H9 (cell line): Measurements from ENCODE around the gene CEP41. TPM values are rescaled to one million over a fixed set of nuclear protein-coding genes. Genes with fewer than 3 reads are reported as not detected.

Experiments used
- DNase-seq: peaks from one replicate; pipeline ENCODE4 v3.0.0-alpha.2; 2017
- H2AFZ ChIP-seq: one replicate; pipeline ENCODE4 v1.6.1; 2013; ENCODE audit warnings: mild to moderate bottlenecking, low read length, control low read depth, moderate library complexity
- H2AK5ac ChIP-seq: 2 replicates; pipeline ENCODE4 v1.6.1; 2013; ENCODE audit warnings: low read length, control low read depth, mixed read lengths; ENCODE audit not compliant: insufficient read length
- H2BK120ac ChIP-seq: one replicate; pipeline ENCODE4 v1.6.1; 2013; ENCODE audit warnings: low read depth, mild to moderate bottlenecking, low read length, control low read depth, inconsistent platforms; ENCODE audit not compliant: poor library complexity, severe bottlenecking
- H2BK12ac ChIP-seq: 2 replicates; pipeline ENCODE4 v1.6.1; 2013; ENCODE audit warnings: low read length, control low read depth, mixed read lengths, low read depth; ENCODE audit not compliant: insufficient read length
- H2BK15ac ChIP-seq: 2 replicates; pipeline ENCODE4 v1.6.1; 2013; ENCODE audit warnings: low read depth, low read length, control low read depth
- H2BK20ac ChIP-seq: one replicate; pipeline ENCODE4 v1.6.1; 2013; ENCODE audit warnings: low read depth, mild to moderate bottlenecking, low read length, control low read depth, inconsistent platforms; ENCODE audit not compliant: poor library complexity, severe bottlenecking
- H2BK5ac ChIP-seq: 2 replicates; pipeline ENCODE4 v1.6.1; 2013; ENCODE audit warnings: low read length, control low read depth, mixed read lengths; ENCODE audit not compliant: insufficient read length
- H3K14ac ChIP-seq: 2 replicates; pipeline ENCODE4 v1.6.1; 2013; ENCODE audit warnings: low read length, control low read depth; ENCODE audit not compliant: insufficient read depth
- H3K18ac ChIP-seq: 2 replicates; pipeline ENCODE4 v1.6.1; 2013; ENCODE audit warnings: low read depth, mild to moderate bottlenecking, mixed read lengths, low read length, control low read depth; ENCODE audit not compliant: insufficient read length
- H3K23ac ChIP-seq: 2 replicates; pipeline ENCODE4 v1.6.1; 2013; ENCODE audit warnings: low read length, control low read depth, mixed read lengths, low read depth; ENCODE audit not compliant: insufficient read length
- H3K23me2 ChIP-seq: 2 replicates; pipeline ENCODE4 v1.6.1; 2013; ENCODE audit warnings: low read depth, mild to moderate bottlenecking, mixed read lengths, low read length, control low read depth; ENCODE audit not compliant: insufficient read length, poor library complexity, severe bottlenecking
- H3K27ac ChIP-seq: 2 replicates; pipeline ENCODE4 v1.5.1; 2013; ENCODE audit warnings: low read length, control low read depth, mixed read lengths, low read depth; ENCODE audit not compliant: insufficient read length
- H3K27me3 ChIP-seq: 2 replicates; pipeline ENCODE4 v1.6.1; 2013; ENCODE audit warnings: low read length, control low read depth, inconsistent platforms; ENCODE audit not compliant: insufficient read depth
- H3K4ac ChIP-seq: 2 replicates; pipeline ENCODE4 v1.6.1; 2013; ENCODE audit warnings: low read depth, mild to moderate bottlenecking, control low read depth, inconsistent platforms, low read length, moderate library complexity
- H3K4me1 ChIP-seq: 2 replicates; pipeline ENCODE4 v1.6.1; 2013; ENCODE audit warnings: low read length, control low read depth, inconsistent platforms; ENCODE audit not compliant: insufficient read depth
- H3K4me2 ChIP-seq: 2 replicates; pipeline ENCODE4 v1.6.1; 2013; ENCODE audit warnings: low read length, control low read depth, mixed read lengths; ENCODE audit not compliant: insufficient read length, insufficient read depth
- H3K56ac ChIP-seq: 2 replicates; pipeline ENCODE4 v1.6.1; 2013; ENCODE audit warnings: low read depth, mild to moderate bottlenecking, mixed read lengths, low read length, control low read depth; ENCODE audit not compliant: insufficient read length
- H3K79me1 ChIP-seq: 2 replicates; pipeline ENCODE4 v1.6.1; 2013; ENCODE audit warnings: low read depth, mild to moderate bottlenecking, moderate library complexity, low read length, control low read depth, inconsistent platforms; ENCODE audit not compliant: insufficient read depth, poor library complexity, severe bottlenecking
- H3K79me2 ChIP-seq: 2 replicates; pipeline ENCODE4 v1.6.1; 2013; ENCODE audit warnings: low read length, control low read depth, inconsistent platforms; ENCODE audit not compliant: insufficient read depth
- H3K9ac ChIP-seq: 2 replicates; pipeline ENCODE4 v1.6.1; 2013; ENCODE audit warnings: low read length, control low read depth, mixed read lengths; ENCODE audit not compliant: insufficient read length; ENCODE audit errors: extremely low read depth
- H3K9me3 ChIP-seq: one replicate; pipeline ENCODE4 v1.6.1; 2013; ENCODE audit warnings: low read depth, low read length, inconsistent platforms; ENCODE audit not compliant: control insufficient read depth
- H3T11ph ChIP-seq: one replicate; pipeline ENCODE4 v1.6.1; 2013; ENCODE audit warnings: mild to moderate bottlenecking, low read length, control low read depth, inconsistent platforms
- H4K20me1 ChIP-seq: one replicate; pipeline ENCODE4 v1.6.1; 2013; ENCODE audit not compliant: control insufficient read depth, insufficient read length, insufficient read depth
- H4K5ac ChIP-seq: 2 replicates; pipeline ENCODE4 v1.6.1; 2013; ENCODE audit warnings: low read depth, mild to moderate bottlenecking, mixed read lengths, low read length, control low read depth; ENCODE audit not compliant: insufficient read length
- H4K8ac ChIP-seq: replicated peaks from 2 replicates; pipeline ENCODE4 v1.6.1; 2013; ENCODE audit warnings: low read length, control low read depth, mixed read lengths, low read depth; ENCODE audit not compliant: insufficient read length
- H4K91ac ChIP-seq: 2 replicates; pipeline ENCODE4 v1.6.1; 2013; ENCODE audit warnings: low read depth, mild to moderate bottlenecking, moderate library complexity, mixed read lengths, low read length, control low read depth; ENCODE audit not compliant: insufficient read length
- H3K27ac Mint-ChIP-seq, 3 experiments: 2 replicates in 2 of 3; 3 replicates in 1 of 3; pipeline ENCODE4 v1.8.0; 2020 to 2021; ENCODE audit warnings: mixed read lengths in 3 of 3, mild to moderate bottlenecking in 1 of 3, moderate library complexity in 1 of 3
- H3K27me3 Mint-ChIP-seq: 2 replicates; pipeline ENCODE4 v1.8.0; 2021; ENCODE audit warnings: low read depth, mild to moderate bottlenecking, moderate library complexity, mixed read lengths
- H3K36me3 Mint-ChIP-seq, 3 experiments: 2 replicates in 2 of 3; 3 replicates in 1 of 3; pipeline ENCODE4 v1.8.0; 2020 to 2021; ENCODE audit warnings: low read depth in 3 of 3, mixed read lengths in 3 of 3; ENCODE audit not compliant: insufficient read depth in 1 of 3
- H3K4me1 Mint-ChIP-seq, 2 experiments: 2 replicates each; pipeline ENCODE4 v1.8.0; 2020; ENCODE audit warnings: mixed read lengths in 2 of 2
- H3K4me3 Mint-ChIP-seq, 2 experiments: 2 replicates in 1 of 2; 3 replicates in 1 of 2; pipeline ENCODE4 v1.8.0; 2020 to 2021; ENCODE audit warnings: mild to moderate bottlenecking in 2 of 2, mixed read lengths in 2 of 2, moderate library complexity in 1 of 2
- H3K9me3 Mint-ChIP-seq, 2 experiments: 2 replicates in 1 of 2; 3 replicates in 1 of 2; pipeline ENCODE4 v1.8.0; 2020; ENCODE audit warnings: mild to moderate bottlenecking in 2 of 2, mixed read lengths in 2 of 2, moderate library complexity in 1 of 2
- WGBS: extraction: QIAGEN DNeasy Blood & Tissue Kit; methylation state at CpG from one replicate; pipeline ENCODE4 v1.1.7; 2013; ENCODE audit warnings: missing lambda C conversion rate, low lambda C conversion rate, mixed read lengths; ENCODE audit not compliant: insufficient read length; ENCODE audit errors: extremely low coverage; 5-methylcytosine and 5-hydroxymethylcytosine counted together
- total RNA-seq: library from RNA; stranded (reverse); gene quantifications from 2 replicates; pipeline ENCODE4 v1.2.1, GENCODE V29; 2021
- TF ChIP-seq, protein P1 (sequence below): fragments of 200-600 bp; sonication (generic); conservative IDR thresholded peaks from 3 replicates; pipeline ENCODE4 v1.8.0; 2021; ENCODE audit warnings: antibody characterized with exemption, mild to moderate bottlenecking

Gene CEP41
- total RNA-seq, 1 experiment from 2014 or later = 9.7 TPM

GRCh38 chr7:130394421-130395195, 46.2 kb downstream of the CEP41 start:
- H3K9ac ChIP-seq = no peak overlapping the region
- no peak overlapping the region for H2AFZ ChIP-seq
- H2BK12ac ChIP-seq = no peak overlapping the region
- no peak overlapping the region for H3K23ac ChIP-seq
- H4K20me1 ChIP-seq = no peaks in the 10 kb centered on the region
- peaks cover 20 to 38% of the 10 kb centered on the region in 2 experiments for H3K4me1 Mint-ChIP-seq
- no peak overlapping the region for H3K18ac ChIP-seq
- no peaks in the 10 kb centered on the region for H3K27me3 Mint-ChIP-seq
- no peak overlapping the region for H3T11ph ChIP-seq
- no peak overlapping the region for H2BK15ac ChIP-seq
- no peak overlapping the region for H3K4ac ChIP-seq
- H2BK20ac ChIP-seq = no peak overlapping the region
- no peaks in the 10 kb centered on the region for H3K9me3 Mint-ChIP-seq
- no peak overlapping the region for H4K91ac ChIP-seq
- H3K56ac ChIP-seq = no peak overlapping the region
- no peak overlapping the region for H3K27ac ChIP-seq
- TF ChIP-seq, protein P1, sequence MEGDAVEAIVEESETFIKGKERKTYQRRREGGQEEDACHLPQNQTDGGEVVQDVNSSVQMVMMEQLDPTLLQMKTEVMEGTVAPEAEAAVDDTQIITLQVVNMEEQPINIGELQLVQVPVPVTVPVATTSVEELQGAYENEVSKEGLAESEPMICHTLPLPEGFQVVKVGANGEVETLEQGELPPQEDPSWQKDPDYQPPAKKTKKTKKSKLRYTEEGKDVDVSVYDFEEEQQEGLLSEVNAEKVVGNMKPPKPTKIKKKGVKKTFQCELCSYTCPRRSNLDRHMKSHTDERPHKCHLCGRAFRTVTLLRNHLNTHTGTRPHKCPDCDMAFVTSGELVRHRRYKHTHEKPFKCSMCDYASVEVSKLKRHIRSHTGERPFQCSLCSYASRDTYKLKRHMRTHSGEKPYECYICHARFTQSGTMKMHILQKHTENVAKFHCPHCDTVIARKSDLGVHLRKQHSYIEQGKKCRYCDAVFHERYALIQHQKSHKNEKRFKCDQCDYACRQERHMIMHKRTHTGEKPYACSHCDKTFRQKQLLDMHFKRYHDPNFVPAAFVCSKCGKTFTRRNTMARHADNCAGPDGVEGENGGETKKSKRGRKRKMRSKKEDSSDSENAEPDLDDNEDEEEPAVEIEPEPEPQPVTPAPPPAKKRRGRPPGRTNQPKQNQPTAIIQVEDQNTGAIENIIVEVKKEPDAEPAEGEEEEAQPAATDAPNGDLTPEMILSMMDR = no peak
- peak overlapping the region in 1 of 3 experiments; percentile 30; a peak in 2 of 7 replicates for H3K27ac Mint-ChIP-seq
- no peak overlapping the region for H4K8ac ChIP-seq
- no peaks in the 10 kb centered on the region for H3K4me1 ChIP-seq
- no peak overlapping the region for H2BK120ac ChIP-seq
- no peak overlapping the region for H3K14ac ChIP-seq
- no peak for DNase-seq
- no peaks in the 10 kb centered on the region for H3K23me2 ChIP-seq
- H3K79me2 ChIP-seq = no peaks in the 10 kb centered on the region
- H3K4me3 Mint-ChIP-seq = no peak overlapping the region
- peaks cover 0 to 8% (median 0%) of the 10 kb centered on the region in 3 experiments; a peak in 2 of 7 replicates for H3K36me3 Mint-ChIP-seq
- no peak overlapping the region for H2BK5ac ChIP-seq
- no peaks in the 10 kb centered on the region for H3K9me3 ChIP-seq
- no peak overlapping the region for H3K4me2 ChIP-seq
- WGBS = no CpG with 5 or more reads among the region's 7 CpGs
- no peak overlapping the region for H4K5ac ChIP-seq
- H3K79me1 ChIP-seq = no peaks in the 10 kb centered on the region
- no peak overlapping the region for H2AK5ac ChIP-seq
- H3K27me3 ChIP-seq = no peaks in the 10 kb centered on the region
